Measurements from ENCODE around the gene QRFPR.
"Not testable (repeated sequence)": the region's sequence is repeated elsewhere in the genome, so short reads cannot be mapped to it uniquely, and the experiment has no call there.

- TF ChIP-seq ZNF592 (IDR thresholded peaks at IDR 0.05); PRDM15 (CRISPR knock-in tag; IDR thresholded peaks at IDR 0.05); HDGF (IDR thresholded peaks at IDR 0.05); JUNB (IDR thresholded peaks at IDR 0.05); ATF2 (IDR thresholded peaks at IDR 0.05; ENCODE audit: low read length); FOXM1 (IDR thresholded peaks at IDR 0.05; ENCODE audit: low read depth, low read length); CTCF (IDR thresholded peaks at IDR 0.05 in 2 of 3, conservative IDR thresholded peaks at IDR 0.05 in 1 of 3; ENCODE audit: control insufficient read depth in 2 of 3, extremely low read depth in 1 of 3, insufficient read depth in 1 of 3, low read depth in 3 of 3, low read length in 3 of 3); NBN (IDR thresholded peaks at IDR 0.05); CHD4 (IDR thresholded peaks at IDR 0.05): not testable (repeated sequence)
Measured at GRCh38 chr4:121313430-121313829, 67.4 kb downstream of the QRFPR start.

Data from GM12878 (cell line).